Gastroesophageal sphincter (tissue), 4 donors: ENCODE data around the gene ARSJ. TPM values are rescaled to one million over a fixed set of nuclear protein-coding genes. Genes with fewer than 3 reads are reported as not detected.
A peak's percentile ranks its signal among the peaks of the same experiment; 100 is the strongest.

Experiments
- ATAC-seq: fragments of 150-250 bp; one replicate; pipeline ENCODE4 v1.9.1; 2016; ENCODE audit warnings: mild to moderate bottlenecking, moderate library complexity
- H3K27ac ChIP-seq, 4 donors: fragments of 200-600 bp; sonication (generic) in 3 of 4; 1 replicate in 3 of 4; 2 replicates in 1 of 4; pipeline ENCODE4 v1.5.1; 2016 to 2019
- H3K27me3 ChIP-seq: fragments of 200-600 bp; sonication (generic); one replicate; pipeline ENCODE4 v1.5.1; 2019
- H3K36me3 ChIP-seq, 2 donors: fragments of 200-600 bp; sonication (generic); one replicate each; pipeline ENCODE4 v1.5.1; 2019; ENCODE audit warnings: control low read depth in 1 of 2
- H3K4me1 ChIP-seq, 3 donors: fragments of 200-600 bp; sonication (generic); 1 replicate in 2 of 3; 2 replicates in 1 of 3; pipeline ENCODE4 v1.5.1; 2016 to 2019; ENCODE audit warnings: control low read depth in 2 of 3
- H3K4me3 ChIP-seq, 2 donors: fragments of 200-600 bp; sonication (generic); one replicate each; pipeline ENCODE4 v1.5.1; 2019; ENCODE audit warnings: mild to moderate bottlenecking in 1 of 2, moderate library complexity in 1 of 2
- H3K9me3 ChIP-seq, 3 donors: fragments of 200-600 bp; sonication (generic); one replicate each; pipeline ENCODE4 v1.5.1; 2017 to 2019; ENCODE audit warnings: control low read depth in 2 of 3
- CTCF ChIP-seq, 4 experiments: fragments of 200-600 bp in 2 of 4; fragments of 450-650 bp in 2 of 4; sonication (generic) in 1 of 4; IDR thresholded peaks; one replicate each; pipeline ENCODE4 v1.5.1; 2017 to 2019; ENCODE audit warnings: antibody characterized with exemption in 4 of 4, mild to moderate bottlenecking in 2 of 4, moderate library complexity in 2 of 4
- EP300 ChIP-seq: sonication (generic); formaldehyde crosslinking; IDR thresholded peaks from one replicate; pipeline ENCODE4 v1.6.1; 2017; ENCODE audit warnings: antibody characterized with exemption, mild to moderate bottlenecking
- POLR2A ChIP-seq, 2 donors: fragments of 450-650 bp; IDR thresholded peaks; one replicate each; pipeline ENCODE4 v1.6.1; 2017; ENCODE audit warnings: antibody characterized with exemption in 2 of 2, mild to moderate bottlenecking in 2 of 2, moderate library complexity in 1 of 2
- POLR2AphosphoS5 ChIP-seq: sonication (generic); formaldehyde crosslinking; IDR thresholded peaks from one replicate; pipeline ENCODE4 v1.6.1; 2017; ENCODE audit warnings: antibody characterized with exemption
- WGBS, 2 donors: methylation state at CpG; one replicate each; pipeline ENCODE4 v1.1.5; 2018; ENCODE audit warnings: low coverage in 1 of 2; 5-methylcytosine and 5-hydroxymethylcytosine counted together
- total RNA-seq, 4 donors: library from RNA; depleted of rRNA; stranded (reverse); fragments of >200 nt; gene quantifications; one replicate each; pipeline ENCODE4 v1.1.0, GENCODE V29; 2016

The ARSJ gene
- total RNA-seq, 4 donors from 2014 or later: 15.7 to 28.2 (median 22.8) TPM

GRCh38 chr4:113975578-113975977 lies 3.9 kb downstream of the ARSJ start:
- H3K4me1 ChIP-seq: peaks cover under 1 to 29% (median 2%) of the 10 kb centered on the region in 3 donors
- no peaks in the 10 kb centered on the region for H3K27me3 ChIP-seq
- ATAC-seq: no peak
- H3K9me3 ChIP-seq: no peaks in the 10 kb centered on the region
- H3K27ac ChIP-seq: peak overlapping the region in 3 of 4 donors; percentile 5 to 51 (median 10)
- WGBS, 2 donors: 52 to 58% methylated on average over 2 of the region's 2 CpGs
- peak overlapping the region; percentile 66 to 99 for H3K4me3 ChIP-seq
- H3K36me3 ChIP-seq: no peaks in the 10 kb centered on the region
- no peak for TF ChIP-seq CTCF (IDR thresholded peaks at IDR 0.05)
- no peak for TF ChIP-seq POLR2A (IDR thresholded peaks at IDR 0.05)

DNA sequence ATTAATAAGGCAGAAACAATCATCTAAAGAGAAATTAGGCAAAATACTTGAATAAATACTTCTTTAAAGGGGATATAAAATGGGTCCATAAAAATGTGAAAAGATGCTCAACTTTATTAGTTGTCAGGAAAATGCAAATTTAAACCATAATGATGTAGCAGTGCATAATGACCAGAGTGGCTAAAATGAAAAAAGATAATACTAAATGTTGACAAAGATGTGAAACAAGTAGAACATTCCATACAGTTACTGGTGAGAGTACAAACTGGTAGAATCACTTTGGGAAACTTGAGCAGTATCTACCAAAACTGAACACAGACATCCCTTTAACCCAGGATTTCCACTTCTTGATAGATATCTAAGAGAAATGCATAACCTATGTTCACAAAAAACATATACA lies 5.0 kb downstream of the ARSJ start:
- H3K4me1 ChIP-seq: peaks cover 0 to 33% (median 0%) of the 10 kb centered on the region in 3 donors
- H3K27ac ChIP-seq: no peak overlapping the region
- H3K27me3 ChIP-seq: no peaks in the 10 kb centered on the region
- ATAC-seq: no peak
- no peaks in the 10 kb centered on the region for H3K9me3 ChIP-seq
- TF ChIP-seq POLR2A (IDR thresholded peaks at IDR 0.05) (no peak), EP300 (no peak), POLR2AphosphoS5 (no peak), CTCF (IDR thresholded peaks at IDR 0.05) (no peak)
- H3K36me3 ChIP-seq: no peaks in the 10 kb centered on the region
- no peak overlapping the region for H3K4me3 ChIP-seq

DNA sequence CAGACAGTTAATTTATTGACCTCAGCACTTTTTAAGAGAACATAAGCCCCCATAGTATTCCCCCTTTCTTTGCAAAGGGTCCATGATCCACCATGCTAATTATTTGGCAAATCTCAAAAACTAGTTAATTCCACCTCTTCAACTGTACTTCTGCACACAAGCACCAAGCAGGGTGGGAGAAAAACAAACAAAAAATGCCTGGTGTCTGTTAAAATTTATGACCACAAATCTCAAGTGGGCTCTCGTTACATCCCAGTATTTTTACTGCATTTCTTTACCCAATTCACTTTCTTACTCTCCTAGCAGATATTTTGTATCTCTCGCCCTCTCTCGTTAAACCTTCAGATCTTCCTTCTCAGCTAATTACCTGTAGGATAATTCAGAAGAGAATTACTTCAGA lies 6.1 kb downstream of the ARSJ start:
- H3K4me3 ChIP-seq: no peak overlapping the region

GRCh38 chr4:113972781-113973180 lies 6.7 kb downstream of the ARSJ start:
- no peak for ATAC-seq
- TF ChIP-seq POLR2A (IDR thresholded peaks at IDR 0.05): no peak
- H3K4me1 ChIP-seq: peaks cover 0 to 36% (median 2%) of the 10 kb centered on the region in 3 donors
- 81 to 96% methylated on average over 4 of the region's 4 CpGs for WGBS, 2 donors
- no peaks in the 10 kb centered on the region for H3K9me3 ChIP-seq
- no peaks in the 10 kb centered on the region for H3K36me3 ChIP-seq
- no peaks in the 10 kb centered on the region for H3K27me3 ChIP-seq
- H3K4me3 ChIP-seq: no peak overlapping the region
- no peak overlapping the region for H3K27ac ChIP-seq

More for the DNA sequence above, 6.1 kb downstream of the ARSJ start:
- Histone ChIP-seq H3K4me1 (peaks cover 0 to 38% (median 1%) of the 10 kb centered on the region in 3 donors), H3K27ac (no peak overlapping the region), H3K36me3 (no peaks in the 10 kb centered on the region), H3K27me3 (no peaks in the 10 kb centered on the region), H3K9me3 (no peaks in the 10 kb centered on the region)
- 77 to 100% methylated on average over 2 to 3 of the region's 3 CpGs for WGBS, 2 donors
- no peak for ATAC-seq
- no peak for TF ChIP-seq CTCF (IDR thresholded peaks at IDR 0.05)
- TF ChIP-seq POLR2AphosphoS5: no peak
- TF ChIP-seq EP300: no peak
- no peak for TF ChIP-seq POLR2A (IDR thresholded peaks at IDR 0.05)

DNA sequence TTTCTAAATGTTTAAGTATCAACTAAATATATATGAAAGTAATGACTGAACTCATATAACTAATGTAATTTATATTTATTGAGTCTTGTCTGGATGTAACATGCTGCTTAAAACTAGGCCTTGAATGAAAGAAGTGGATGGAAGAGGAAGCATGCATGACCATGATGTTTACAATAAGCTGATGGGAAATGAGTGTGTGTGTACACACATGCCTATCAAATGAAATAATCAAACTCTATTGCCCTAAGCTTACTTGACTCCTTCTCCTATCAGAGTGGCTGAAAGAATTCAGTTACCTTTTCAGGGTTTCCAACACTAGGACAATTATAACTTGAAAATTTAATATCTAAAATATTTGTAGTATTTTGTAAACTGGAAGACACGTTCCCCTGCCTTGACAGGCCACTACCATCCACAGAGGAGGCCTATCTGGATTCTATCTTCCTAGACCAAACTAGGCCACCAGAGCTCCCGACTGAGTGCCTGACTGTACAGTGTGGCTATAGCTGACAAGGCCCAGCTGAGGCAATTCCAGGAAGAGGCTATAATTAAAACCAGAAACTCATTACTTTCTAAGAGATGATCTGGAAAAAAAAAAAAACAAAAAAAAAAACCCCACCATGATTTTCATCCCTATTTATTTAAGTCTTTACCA lies 7.6 kb downstream of the ARSJ start:
- Histone ChIP-seq H3K27me3 (no peaks in the 10 kb centered on the region), H3K36me3 (no peaks in the 10 kb centered on the region), H3K9me3 (no peaks in the 10 kb centered on the region), H3K4me3 (no peak overlapping the region), H3K4me1 (peaks cover 0 to 33% (median 2%) of the 10 kb centered on the region in 3 donors), H3K27ac (no peak overlapping the region)
- TF ChIP-seq EP300: no peak
- no peak for TF ChIP-seq POLR2A (IDR thresholded peaks at IDR 0.05)
- TF ChIP-seq POLR2AphosphoS5: no peak
- TF ChIP-seq CTCF (IDR thresholded peaks at IDR 0.05): no peak
- WGBS, 2 donors: 0 to 20% methylated on average over 2 of the region's 2 CpGs
- no peak for ATAC-seq
